GM18502 (cell line): ENCODE data around the gene NEDD9.

Experiments used
- ATAC-seq: cut with Tn5 transposase; IDR thresholded peaks from one replicate; pipeline ENCODE4 v1.9.1; 2021; ENCODE audit warnings: mild to moderate bottlenecking; ENCODE audit not compliant: unreplicated experiment, poor library complexity

NEDD9 gene

DNA sequence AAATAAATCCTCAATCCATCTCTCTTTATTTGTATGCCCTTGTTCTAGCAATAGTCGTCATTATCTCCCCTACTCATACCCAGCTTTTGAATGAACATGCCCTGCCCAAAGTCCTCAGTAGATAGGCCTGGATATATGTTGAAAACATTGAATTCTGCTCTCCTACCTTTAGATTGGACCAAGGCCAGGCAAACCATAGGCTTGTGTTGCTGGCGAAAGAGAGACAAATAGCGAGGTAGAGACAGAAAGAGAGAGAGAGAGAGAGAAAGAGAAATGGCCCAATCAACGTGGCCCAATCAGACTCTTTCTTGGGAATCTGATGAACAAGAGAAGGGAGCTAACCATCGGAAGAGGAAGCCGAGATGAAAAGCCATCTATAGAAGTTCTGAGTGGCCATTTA, 45.2 kb downstream of the NEDD9 start:
- ATAC-seq = no peak

- ATAC-seq = no peak
These were observed 47.1 kb downstream of the NEDD9 start for GRCh38 chr6:11185204-11185842.

GRCh38 chr6:11183761-11184362, 48.6 kb downstream of the NEDD9 start:
- ATAC-seq = no peak

DNA sequence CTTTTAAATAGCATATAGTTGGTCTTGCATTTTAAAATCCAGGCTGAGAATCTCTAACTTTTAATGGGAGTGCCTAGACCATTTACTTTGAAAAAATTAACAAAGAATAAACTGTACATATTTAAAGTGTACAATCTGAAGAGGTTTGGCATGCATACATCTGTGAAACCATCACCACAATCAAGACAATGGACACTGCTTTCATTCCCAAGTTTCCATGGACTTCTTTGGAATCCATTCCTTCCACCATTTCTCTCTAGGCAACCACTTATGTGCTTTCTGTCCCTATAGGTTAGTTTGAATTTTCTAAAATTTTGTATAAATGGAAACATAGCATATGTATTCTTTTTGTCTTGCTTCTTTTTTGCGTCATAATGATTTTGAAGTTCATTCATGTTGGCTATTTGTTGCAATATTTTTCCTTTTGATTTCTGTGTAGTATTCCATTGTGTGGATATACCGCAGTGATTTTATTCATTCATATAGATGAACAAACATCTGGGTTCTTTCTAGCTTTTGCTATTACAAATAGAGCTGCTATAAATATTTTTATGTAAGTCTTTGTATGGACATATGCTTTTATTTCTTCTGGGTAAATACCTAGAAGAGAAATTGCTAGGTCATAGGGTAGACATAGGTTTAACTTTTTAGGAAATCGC, 50.9 kb downstream of the NEDD9 start:
- no peak for ATAC-seq

DNA sequence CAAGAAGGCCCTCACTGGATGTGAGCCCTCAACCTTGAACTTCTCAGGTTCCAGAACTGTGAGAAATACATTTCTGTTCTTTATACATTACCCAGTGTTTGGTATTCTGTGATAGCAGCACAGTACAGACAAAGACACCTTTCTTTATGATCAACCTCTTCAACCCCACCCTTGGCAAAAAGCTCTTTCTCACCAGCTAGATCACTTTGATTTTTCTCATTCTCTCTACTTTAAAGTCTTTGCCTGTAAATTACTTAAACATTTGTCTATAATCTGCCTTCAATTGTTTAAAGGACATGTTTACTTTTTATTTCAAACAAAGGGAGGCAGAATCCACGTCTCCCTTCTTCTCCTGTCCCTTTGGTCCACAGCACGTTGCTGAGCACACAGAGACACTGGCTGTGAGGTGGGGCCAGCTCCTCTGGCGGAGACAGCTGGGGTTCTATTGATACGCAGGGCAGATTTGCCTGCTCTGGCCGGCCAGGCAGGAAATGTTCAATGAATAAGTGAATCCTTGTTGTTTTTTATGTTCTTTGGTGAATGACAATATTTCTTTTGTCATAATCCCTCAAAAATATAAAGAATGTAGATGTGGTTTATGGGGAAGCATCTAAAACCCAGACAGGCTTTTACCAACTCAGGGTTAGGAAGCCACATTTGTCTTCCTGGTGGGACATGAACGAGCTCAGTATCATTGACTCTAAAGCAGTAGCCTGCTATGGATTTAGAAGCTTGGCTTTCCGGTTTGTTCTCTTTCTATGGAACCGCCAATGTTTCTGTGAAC, 52.9 kb downstream of the NEDD9 start:
- no peak for ATAC-seq

- no peak for ATAC-seq
These were observed 53.4 kb downstream of the NEDD9 start for GRCh38 chr6:11179088-11179418.

DNA sequence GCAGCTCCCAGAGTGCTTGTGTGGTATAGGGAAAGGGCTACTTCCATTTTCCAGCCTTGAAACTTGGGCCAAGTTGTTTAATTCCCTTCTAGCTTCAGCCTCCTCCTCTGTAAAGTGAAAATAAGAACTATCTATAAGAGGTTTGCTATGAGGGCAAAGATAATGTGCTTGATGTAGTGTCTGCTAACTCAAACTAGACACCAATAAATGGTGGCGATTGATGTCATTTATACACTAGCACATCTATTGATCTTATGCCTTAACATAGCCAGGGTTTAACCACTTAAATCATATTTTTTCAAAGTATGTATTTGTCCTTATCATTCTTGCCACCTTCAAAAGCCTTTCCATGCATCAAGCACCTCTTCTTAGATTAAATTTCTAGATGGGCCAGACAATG, 55.2 kb downstream of the NEDD9 start:
- ATAC-seq = no peak

- ATAC-seq = no peak
These were observed 58.2 kb downstream of the NEDD9 start for GRCh38 chr6:11174242-11174611.

DNA sequence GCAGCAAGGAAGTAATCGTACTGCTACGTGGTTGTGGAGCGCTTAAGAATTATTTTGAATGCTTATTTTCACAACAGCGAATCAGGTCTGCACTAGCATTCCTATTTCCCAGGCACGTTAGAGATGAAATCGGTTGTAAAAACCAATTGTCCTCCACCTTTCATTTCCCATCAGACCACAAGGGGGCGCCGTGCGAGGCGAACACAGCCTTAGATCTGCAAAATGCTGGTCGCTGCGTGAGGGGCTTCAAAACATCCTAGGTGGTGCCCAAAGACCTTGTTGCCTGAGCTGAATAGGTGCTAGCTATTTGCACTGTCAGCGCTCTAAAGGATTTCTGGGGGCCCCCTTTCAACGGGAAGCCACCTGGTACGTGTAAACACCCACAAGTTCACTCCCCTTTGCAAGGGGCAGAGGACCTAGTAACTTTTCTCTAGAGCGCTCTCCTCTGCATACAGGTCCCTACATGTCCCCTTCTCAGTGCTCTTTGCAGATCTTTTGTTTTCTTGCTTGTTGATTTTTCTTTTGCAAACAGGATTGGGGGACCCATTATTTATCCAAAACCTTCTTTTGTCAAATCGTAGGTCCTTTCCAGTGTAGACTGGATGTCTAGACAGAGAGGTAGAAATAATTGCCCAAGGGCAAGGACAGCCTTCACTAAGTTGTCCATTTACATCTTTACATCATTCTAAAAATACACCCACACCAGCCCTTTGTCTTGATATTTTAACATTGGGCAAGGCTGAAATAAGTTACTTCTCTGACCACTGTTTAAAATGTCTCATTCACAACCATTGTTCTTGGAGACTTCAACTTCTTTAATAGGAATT, 59.8 kb downstream of the NEDD9 start:
- ATAC-seq = no peak

GRCh38 chr6:11171952-11172351, 60.5 kb downstream of the NEDD9 start:
- no peak for ATAC-seq

- ATAC-seq = no peak
These were observed 64.3 kb downstream of the NEDD9 start for GRCh38 chr6:11168091-11168635.

- no peak for ATAC-seq
These were observed 65.5 kb downstream of the NEDD9 start for GRCh38 chr6:11166948-11167347.

GRCh38 chr6:11164717-11165646, 67.5 kb downstream of the NEDD9 start:
- no peak for ATAC-seq

DNA sequence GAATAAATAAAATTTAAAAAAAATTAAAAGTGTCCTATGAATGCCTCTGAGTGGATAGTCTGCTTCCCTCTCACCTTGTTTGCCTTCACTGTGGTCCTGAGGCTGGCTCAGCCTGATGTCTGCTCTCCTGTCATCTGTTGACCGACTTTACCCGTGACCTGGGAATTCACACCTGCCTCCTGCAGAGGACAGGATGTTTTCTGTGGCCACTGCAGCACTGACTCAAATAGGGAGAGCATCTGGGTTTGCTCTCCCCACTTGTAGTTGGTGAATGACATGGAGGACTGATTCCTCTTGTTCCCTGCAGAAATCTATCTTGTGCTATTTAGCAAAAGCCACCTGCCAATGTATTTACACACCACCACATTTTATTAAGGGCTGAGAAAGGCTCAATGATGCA, 68.5 kb downstream of the NEDD9 start:
- ATAC-seq = peak; percentile 47

- no peak for ATAC-seq
These were observed 70.2 kb downstream of the NEDD9 start for GRCh38 chr6:11162262-11162661.

GRCh38 chr6:11161031-11161956, 71.2 kb downstream of the NEDD9 start:
- no peak for ATAC-seq

DNA sequence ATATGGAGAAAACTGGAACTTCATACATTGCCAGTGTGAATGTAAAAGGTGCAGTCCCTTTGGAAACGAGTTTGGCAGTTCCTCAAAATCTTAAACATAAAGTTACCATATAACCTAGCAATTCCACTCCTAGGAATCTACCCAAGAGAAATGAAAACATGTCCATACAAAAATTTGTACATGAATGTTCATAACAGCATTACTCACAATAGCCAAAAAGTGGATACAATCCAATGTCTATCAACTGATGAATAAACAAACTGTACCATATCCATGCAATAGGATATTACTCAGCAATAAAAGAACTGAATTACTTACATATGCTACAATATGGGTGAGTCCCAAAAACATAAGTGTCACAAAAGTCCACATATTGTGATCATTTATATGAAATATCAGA, 72.3 kb downstream of the NEDD9 start:
- no peak for ATAC-seq

DNA sequence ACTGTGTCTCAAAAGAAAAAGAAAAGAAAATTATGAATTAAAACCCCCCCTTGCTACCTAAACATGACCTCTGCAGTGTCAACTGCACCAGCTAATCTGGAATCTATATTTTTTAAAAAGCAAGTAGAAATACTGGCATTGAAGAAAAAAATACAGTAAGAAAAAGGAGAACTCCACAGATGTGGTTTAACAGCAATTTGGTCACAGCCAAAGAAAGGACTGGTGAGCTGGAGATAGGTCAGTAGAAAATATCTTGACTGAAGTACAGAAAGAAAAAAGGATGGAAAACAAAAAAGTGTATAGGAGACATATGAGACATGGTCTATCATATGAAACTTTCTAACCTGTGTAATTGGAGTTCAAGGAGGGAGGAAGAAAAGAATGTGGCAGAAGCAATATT, 76.9 kb downstream of the NEDD9 start:
- ATAC-seq = no peak
